GM12873 (cell line): ENCODE measurements around the gene HEBP1.
A peak's percentile ranks its signal among the peaks of the same experiment; 100 is the strongest.

Experiments
- CTCF ChIP-seq: IDR thresholded peaks from 2 replicates; pipeline ENCODE4 v1.5.1; 2012; ENCODE audit warnings: low read depth, mild to moderate bottlenecking, moderate library complexity, low read length, control low read depth; ENCODE audit not compliant: insufficient read depth; ENCODE audit errors: missing control alignments

The HEBP1 gene

GRCh38 chr12:12985817-12986408 is 14.2 kb downstream of the HEBP1 start:
- TF ChIP-seq CTCF: peak; percentile 68

DNA sequence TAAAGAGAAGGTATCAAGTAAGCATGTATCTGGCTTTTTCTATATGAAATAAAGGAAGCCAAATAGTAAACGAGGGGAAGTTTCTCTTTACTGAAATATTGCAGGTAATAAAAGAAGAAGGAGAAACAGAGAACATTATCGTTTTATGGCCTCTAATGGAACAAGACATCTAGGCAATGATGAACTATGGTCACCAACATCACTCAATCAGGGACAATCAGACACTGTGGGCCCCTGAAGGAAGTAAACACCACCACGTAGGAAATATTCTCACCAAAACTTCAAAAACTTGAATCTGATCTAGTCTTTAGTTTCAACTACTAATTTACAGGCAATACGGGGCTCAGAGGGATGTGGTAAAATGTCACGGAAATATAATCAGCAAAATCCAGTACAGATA is 15.9 kb downstream of the HEBP1 start:
- TF ChIP-seq CTCF: no peak

DNA sequence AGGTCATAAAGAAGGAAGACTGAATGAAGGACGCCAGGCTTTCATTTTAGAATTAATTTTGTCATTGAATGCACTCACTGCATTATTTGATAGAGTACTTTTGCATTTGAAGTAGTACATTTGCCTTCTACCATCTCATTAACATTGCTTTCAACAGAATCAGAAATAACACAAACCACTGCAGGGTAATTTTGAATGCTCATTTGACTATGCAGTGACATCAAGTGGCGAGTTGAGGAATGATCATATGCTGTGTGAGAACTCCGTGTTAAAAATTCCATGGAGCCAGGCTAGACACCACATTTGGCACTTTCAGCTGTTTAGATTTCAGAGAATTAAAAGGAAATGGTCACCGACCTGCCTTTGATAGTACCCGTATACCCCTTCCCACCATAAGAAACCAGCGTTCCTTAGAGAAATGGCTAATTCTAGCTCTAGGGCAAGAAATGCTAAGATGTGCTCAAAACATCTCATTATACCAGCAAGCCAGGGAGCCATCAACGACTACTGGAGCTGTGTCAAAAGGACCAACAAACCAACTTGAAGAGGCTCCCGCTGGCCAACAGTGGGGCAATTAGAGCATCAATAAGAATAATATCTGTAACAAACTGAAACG is 16.5 kb downstream of the HEBP1 start:
- peak; percentile 51 for TF ChIP-seq CTCF

- TF ChIP-seq CTCF: no peak
These were observed 17.7 kb downstream of the HEBP1 start for GRCh38 chr12:12982331-12982730.

DNA sequence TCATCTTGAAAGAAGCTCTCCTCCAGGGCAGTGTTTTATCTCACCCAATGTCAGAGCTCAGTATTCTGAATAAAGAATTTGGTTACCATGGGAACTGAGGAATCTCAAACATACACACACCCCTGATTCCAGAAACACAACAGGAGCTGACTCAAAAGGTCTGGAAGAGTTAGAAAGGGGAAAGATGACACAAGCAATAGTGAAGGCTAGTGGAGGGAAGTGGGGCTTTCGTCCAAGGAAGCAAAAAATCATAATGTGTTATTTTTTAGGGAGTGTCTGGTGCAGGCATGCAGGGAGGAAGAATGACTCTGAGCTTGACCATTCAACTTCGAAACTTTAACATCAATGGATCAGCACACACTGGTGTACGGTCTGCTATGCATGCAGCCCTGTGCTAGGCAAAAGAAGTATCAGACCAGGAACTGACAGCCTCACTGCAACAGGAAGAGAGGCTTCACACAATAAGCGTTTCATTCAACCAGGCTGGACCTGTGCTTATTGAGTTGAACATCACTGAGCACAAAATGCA is 20.3 kb downstream of the HEBP1 start:
- TF ChIP-seq CTCF: no peak

GRCh38 chr12:12979126-12979525 is 20.9 kb downstream of the HEBP1 start:
- TF ChIP-seq CTCF: no peak

DNA sequence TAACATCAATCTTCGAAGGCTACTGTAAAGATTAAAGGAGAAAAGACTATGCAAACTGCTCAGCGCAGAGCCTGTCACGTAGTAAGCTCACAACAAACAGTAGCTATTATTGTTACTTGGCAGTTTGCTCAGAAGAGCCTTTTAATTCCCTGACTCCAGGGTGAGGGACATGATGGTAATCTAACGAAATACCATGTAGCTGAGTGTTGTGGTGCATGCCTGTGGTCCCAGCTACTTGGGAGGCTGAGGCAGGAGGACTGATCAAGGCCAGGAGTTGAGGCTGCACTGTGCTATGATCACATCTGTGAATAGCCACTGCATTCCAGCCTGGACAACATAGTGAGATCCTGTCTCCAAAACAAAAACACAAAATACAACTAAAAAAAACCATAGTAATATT is 22.8 kb downstream of the HEBP1 start:
- TF ChIP-seq CTCF: no peak
